Erythroblast (primary cell): ENCODE data around the gene ACOT7.

Experiments
- GATA1 ChIP-seq: IDR thresholded peaks from 2 replicates; pipeline ENCODE4 v1.6.1; 2011; ENCODE audit warnings: low read depth, mild to moderate bottlenecking, control low read depth, low read length, moderate library complexity
- POLR2A ChIP-seq: IDR thresholded peaks from 2 replicates; pipeline ENCODE4 v1.6.1; 2011; ENCODE audit warnings: mild to moderate bottlenecking, low read length

- no peak for TF ChIP-seq POLR2A
- no peak for TF ChIP-seq GATA1
Observed at GRCh38 chr1:6300342-6301048, 93.1 kb downstream of the ACOT7 start.
